ENCODE results near the gene TIGD1.

TIGD1 gene

DNA sequence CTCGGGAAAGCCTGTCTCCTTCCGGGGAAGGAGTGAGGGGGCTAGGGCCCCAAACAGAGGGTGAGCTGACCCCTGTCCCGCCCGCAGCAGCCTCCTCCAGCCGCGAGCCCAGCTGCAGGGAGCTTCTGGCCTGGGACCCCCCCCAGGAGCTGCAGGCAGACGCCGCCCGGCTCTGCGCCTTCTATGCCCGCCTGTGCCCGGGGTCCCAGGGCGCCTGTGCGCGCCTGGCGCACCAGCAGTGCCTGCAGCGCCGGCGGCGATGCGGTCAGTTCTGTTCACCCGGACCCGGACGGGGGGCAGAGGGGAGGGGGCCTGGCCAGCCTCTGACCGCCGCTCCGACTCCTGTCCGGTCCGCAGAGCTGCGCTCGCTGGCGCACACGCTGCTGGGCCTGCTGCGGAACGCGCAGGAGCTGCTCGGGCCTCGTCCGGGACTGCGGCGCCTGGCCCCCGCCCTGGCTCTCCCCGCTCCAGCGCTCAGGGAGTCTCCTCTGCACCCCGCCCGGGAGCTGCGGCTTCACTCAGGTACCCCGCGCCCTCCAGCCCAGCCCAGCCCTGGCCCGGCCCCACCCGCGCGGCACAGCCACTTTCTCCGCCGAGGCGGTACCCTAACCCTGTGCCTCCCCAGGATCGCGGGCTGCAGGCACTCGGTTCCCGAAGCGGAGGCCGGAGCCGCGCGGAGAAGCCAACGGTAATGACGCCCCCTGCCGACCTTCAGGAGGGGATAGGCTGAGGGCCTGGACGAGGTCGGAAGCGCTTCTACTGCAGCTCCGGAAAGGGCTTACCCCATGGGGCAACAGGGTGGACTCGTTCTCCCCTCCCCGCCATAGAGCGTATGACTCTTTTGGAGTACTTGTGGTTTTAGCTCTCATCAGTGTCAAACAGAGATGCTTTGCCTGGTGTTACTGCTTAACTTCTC, 26.4 kb downstream of the TIGD1 start:
- DNase-seq (ENCODE audit: low read depth in 2 of 2): peak; percentile 17 to 20

DNA sequence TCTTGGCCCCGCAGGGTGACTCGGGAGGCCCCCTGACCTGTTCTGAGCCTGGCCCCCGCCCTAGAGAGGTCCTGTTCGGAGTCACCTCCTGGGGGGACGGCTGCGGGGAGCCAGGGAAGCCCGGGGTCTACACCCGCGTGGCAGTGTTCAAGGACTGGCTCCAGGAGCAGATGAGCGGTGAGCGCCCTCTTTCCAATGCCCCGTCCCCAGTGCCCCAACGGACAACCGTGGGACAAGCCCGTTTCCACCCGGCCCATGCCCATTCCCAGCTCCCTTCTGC, 27.0 kb downstream of the TIGD1 start:
- DNase-seq (ENCODE audit: low read depth in 2 of 2): no peak

DNA sequence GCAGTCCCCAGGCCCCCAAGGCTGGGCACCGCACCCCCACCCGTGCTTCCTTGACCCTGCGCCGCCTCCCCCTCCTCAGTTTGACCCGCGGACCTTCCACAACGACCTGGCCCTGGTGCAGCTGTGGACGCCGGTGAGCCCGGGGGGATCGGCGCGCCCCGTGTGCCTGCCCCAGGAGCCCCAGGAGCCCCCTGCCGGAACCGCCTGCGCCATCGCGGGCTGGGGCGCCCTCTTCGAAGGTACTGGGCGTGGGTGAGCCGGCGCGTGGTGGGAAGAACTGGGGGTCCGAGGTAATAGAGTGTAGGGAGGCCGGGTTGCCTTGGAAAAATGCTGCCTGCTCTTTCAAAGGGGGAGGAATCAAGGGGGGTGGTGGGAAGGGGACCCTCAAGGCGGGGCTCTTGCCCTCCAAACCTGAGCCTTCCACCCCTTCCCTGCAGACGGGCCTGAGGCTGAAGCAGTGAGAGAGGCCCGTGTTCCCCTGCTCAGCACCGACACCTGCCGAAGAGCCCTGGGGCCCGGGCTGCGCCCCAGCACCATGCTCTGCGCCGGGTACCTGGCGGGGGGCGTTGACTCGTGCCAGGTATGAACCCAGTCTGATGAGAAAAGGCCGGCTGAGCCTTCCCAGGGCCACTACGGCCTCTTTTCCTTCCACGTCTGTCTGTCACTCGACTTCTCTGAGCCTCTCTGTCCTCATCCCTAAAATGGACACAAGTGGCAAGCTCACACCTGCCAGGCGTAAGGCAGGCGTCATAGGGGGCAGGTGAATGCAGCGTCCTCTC, 27.5 kb downstream of the TIGD1 start:
- DNase-seq (ENCODE audit: low read depth in 2 of 2): no peak

DNA sequence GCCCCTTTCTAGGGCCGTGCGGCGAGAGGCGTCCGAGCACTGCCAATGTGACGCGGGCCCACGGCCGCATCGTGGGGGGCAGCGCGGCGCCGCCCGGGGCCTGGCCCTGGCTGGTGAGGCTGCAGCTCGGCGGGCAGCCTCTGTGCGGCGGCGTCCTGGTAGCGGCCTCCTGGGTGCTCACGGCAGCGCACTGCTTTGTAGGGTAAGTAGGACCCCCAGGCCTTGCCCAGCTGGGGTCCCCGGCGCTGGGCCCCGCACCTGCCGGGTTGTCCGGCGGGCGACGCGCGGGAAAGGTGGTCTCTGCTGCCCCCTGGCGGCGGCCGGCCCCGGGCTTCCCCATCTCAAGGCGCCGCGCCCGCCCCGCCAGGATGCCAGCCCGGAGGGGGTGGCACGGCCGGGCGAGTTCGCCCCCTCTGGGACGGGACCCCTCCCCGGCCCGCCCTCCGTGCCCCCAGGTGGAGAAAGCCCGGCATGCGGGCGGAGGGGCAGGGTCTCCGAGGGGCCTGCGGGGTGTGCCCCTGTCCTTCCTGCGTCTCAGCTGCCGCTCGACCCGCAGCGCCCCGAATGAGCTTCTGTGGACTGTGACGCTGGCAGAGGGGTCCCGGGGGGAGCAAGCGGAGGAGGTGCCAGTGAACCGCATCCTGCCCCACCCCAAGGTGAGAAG, 28.3 kb downstream of the TIGD1 start:
- peak; percentile 40 to 42 for DNase-seq (ENCODE audit: low read depth in 2 of 2)

DNA sequence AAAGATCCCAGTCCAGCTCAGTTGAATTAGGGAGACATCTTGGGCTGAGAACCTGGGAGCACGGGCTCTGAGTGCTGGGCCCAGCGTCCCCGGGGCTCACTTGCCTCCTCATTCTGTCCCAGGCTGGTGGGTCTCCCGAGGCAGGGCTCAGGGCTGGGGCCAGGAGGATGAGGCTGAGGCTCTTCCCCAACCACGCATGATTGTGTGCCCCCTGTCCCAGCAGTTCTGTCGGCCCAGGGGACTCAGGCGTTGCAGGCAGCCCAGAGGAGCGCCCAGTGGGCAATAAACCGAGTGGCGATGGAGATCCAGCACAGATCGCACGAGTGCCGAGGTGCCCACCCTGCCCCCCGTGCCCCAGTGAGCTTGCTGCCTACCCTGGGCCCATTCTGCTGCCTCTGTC, 29.3 kb downstream of the TIGD1 start:
- no peak for DNase-seq (ENCODE audit: low read depth in 2 of 2)

DNA sequence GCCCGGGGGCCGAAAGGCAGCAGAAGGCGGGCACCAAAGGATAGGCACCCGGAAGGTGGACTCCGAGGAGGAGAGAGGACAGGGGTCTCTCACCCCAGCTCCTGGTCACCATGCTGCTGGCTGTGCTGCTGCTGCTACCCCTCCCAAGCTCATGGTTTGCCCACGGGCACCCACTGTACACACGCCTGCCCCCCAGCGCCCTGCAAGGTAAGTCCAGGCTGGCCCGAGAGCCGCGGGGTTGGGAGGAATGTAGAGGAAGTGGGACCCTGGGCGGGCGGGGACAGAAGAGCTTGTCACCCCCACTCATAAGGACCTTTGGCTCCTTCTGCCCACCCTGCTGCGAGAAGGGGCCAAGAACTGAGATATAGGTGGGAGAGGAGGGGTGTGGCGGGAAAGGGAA, 29.9 kb downstream of the TIGD1 start:
- no peak for DNase-seq (ENCODE audit: low read depth in 2 of 2)

DNA sequence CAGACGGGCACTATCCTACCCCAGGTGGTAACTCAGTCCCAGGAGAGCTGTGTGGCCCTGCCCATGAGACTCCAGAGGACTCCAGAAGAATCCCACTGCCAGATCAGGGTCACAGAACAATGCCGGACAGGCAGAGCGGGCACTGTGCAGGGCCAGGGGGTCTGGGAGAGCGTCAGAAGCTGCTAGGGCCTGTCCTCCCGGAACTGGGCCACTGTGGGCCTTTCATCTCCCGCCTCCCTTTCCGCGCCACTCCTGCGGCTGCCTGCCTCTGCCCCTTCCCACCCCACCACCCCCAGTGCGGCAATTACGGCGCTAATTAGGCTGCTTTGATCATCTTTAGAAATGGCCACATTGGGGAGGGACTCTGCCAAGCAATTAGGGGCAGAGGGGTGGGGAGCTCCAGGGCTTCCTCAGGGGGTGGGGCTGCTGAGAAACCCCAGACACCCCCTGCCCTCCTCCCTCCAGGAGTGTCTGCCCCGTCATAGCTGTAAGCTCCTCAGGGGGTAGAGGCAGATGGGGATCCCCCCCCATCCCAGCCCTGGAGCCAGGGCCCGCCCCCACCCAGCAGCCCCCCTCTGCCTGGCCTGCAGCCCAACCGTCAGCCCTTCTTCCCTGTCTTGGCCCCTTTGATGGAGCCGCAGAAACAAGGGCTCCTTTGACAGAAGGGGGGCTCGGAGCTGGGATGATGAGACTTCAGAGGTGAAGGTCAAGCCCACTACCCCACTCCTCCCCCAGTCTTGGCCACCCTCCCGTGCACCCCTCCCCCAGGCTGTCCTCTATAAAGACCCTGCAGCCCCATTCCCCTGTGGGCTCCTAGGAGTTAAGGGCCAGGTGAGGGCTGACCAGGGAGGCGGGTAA, 30.5 kb downstream of the TIGD1 start, which contains the start of gene PRSS56:
Gene PRSS56 (plus strand): TSS at position 808 of the 858 bp plus-strand sequence. CDS start 211 bp downstream, outside the sequence.
- DNase-seq (ENCODE audit: low read depth in 2 of 2): no peak

DNA sequence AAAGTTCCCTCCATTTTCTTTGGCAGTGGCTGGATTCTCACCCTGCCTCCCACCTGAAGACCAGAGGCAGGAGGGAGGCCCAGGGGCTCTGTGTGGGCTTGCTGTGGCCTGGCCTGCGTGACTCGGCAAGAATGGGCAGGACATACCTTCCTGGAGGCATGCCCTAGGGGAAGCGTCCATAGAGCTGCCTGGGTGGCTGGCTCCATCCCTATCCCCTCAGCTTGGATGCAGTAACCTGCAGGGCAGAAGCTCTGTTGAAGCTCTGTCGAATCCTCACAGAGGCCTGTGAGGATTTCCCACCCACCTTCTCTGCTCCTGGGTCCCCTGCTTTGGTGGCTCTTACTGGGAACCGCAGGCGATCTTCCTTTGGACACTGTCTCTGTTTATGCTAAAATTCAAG, 31.5 kb downstream of the TIGD1 start:
- no peak for DNase-seq (ENCODE audit: low read depth in 2 of 2)

DNA sequence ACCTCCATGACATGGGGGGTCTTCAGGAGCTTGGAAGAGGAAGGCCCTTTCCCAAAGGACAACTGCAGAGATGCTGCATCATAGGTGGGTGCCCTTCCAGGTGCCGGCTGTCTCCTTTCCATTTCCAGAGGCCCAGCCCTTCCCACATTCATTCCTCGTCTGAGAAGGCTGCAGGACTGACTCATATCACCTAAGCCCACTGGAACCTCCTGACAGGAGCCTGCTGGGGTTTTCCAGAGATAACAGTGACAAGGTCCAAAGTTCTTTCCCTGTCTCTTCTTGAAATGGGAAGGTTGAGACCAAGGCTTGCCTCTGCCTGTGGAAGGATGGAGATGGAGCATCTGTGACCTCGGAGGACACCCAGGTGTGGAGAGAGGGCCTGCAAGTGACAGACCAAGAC, 33.8 kb downstream of the TIGD1 start:
- no peak for DNase-seq (ENCODE audit: low read depth in 2 of 2)

DNA sequence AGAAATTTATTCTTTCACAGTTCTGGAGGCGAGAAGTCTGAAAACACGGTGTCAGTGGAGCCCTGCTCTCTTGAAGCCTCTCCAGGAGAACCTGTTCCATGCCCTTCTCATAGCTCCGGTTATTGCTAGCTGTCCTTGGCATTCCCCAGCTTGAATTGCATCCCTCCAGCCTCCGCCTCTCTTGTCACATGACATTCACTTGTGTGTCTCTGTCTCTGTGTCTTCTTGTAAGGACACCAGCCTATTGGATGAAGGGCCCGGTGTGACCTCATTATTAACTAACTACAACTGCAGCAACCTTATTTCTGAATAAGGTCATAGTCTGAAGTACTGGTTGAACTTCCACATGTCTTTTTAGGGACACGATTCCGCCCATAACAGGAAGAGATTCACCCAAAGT, 34.7 kb downstream of the TIGD1 start:
- DNase-seq (ENCODE audit: low read depth in 2 of 2): no peak

DNA sequence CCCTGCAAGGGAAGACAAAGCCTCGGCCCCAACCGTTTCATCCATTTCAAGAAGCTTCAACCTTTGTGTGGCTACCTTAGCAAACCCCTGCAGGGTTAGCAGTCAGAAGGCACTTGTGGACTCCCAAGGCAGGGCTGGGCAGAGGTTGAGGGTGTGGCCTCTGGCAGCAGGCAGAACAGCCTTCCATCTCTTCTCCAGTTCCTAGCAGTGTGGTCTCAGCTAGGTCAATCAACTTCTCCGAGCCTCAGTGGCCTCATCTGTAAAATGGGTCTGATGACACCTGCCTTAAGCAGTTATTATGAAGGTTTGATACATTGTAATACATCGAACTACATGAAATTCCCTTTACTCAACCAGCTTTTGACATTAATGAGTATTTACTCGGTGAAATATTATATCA, 37.0 kb downstream of the TIGD1 start:
- no peak for DNase-seq (ENCODE audit: low read depth in 2 of 2)

DNA sequence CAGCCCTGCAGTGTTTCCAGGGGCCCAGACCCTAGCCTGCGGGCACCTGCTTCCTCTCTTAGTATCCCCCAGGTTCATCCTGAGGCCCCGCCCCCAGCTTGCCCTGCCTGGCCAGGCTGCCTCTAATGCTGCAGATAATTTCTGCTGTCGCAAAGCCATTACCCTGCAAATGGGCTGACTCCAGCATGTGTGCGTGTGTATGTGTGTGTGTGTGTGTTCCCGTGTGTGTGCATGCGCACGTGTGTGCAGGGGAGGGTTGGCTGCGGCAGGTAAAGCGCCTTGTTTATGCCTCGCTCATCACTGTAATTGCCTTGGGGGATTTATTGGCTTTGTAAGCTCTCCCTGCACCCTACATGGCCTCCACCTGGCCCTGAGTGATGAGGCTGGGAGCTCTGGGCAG, 37.8 kb downstream of the TIGD1 start:
- DNase-seq (ENCODE audit: low read depth in 2 of 2): no peak

DNA sequence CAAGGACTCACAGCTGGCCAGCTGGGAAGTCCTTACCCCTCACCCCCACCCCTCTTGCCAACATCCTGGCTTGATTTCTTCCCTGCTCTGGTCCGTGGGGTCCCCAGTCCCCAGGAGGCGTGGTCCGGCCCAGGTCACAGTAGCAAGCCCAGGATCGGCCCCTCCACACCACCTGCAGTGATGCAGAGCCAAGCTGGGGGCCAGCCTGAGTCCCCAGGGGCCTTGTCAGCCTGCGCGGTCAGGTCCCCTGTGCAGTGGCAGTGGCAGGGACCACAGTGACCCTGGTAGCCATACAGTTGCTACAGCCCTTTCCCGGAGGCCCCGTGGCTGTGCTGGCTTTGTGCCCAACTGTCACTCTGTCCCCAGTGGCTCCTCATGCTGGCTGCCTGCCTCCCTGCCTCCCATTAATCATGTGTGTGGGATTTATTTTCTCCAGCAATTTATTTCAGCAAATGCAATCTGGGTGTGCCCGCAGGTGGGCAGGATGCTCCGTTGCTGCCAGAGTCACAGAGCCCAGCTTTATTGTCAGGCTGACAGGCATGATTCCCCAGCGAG, 38.9 kb downstream of the TIGD1 start:
- no peak for DNase-seq (ENCODE audit: low read depth in 2 of 2)

DNA sequence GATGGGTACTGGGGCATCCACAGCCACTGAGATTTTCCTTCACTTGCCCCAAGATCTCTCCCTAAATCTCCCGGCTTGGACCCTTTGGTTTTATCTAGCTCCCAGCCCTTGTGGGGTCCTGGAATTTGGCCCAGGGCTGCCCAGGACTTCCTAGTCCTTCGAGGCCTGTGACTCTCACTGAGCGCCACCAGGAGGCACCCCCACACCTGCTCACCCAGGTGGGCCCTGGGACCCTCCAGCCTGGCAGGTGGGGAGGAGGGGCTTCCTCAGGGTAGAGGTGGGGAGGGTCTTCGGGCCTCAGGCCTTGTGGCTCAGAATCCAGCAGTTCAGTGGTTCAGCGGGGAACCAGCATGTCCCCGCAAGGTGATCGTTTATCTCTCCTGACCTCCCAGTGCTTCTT, 42.1 kb downstream of the TIGD1 start:
- DNase-seq (ENCODE audit: low read depth in 2 of 2): no peak

DNA sequence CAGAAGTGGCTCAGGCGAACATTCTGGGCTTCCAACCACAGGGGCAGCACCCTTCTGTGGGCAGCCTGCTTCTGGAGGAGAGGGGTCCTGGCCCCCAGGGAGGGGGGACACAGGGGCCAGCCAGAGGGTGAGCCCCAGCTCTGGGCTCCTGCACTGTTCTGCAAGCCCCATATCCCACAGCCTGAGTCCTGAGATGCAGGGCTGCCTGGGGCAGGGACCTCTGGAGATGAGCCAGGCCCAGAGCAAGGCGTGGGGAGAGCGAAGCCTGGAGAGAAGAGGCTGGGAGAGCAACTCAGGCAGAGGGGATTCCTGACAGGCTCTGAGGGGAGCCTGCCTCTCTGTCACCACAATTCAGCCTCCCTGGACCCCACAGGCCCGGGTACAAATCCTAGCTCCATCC, 43.6 kb downstream of the TIGD1 start:
- no peak for DNase-seq (ENCODE audit: low read depth in 2 of 2)

DNA sequence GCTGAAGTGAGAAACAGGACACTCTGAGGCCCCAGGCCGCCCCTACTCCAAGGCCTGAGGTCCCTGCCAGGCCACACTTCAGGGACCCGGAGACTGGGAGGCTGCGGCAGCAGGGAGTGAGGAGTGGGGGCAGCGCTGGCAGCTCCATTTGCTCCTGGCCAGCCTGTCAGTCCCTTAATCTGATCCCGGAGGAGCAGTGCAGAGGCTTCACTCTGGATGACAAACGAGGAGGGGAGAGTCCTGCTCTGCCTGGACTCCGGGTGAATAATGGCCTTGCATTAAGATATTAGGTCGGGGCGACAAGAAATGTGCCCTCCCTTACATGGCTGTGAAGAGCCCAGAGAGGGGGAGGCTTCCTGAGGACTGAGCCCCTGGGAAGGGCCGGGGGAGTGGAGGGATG, 44.5 kb downstream of the TIGD1 start:
- DNase-seq (ENCODE audit: low read depth in 2 of 2): no peak

DNA sequence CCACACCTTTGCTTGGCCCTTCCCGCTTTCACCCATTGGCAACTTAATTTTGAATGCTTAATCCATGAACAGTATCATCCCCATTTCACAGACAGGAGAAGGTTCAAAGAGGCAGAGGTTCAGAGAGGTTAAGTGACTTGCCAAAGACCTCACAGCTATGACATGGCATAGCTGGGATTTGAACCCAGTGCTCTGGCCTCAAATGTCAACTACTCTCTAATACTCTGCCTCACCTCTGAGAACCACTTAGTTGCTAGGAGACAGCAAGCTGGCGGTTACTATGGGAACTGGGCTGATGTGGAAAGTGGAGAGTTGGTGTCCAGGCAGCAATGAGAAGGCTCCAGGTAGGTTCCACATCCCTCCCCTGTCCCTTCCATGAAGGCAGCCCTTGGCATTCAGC, 45.9 kb downstream of the TIGD1 start:
- DNase-seq (ENCODE audit: low read depth in 2 of 2): no peak

DNA sequence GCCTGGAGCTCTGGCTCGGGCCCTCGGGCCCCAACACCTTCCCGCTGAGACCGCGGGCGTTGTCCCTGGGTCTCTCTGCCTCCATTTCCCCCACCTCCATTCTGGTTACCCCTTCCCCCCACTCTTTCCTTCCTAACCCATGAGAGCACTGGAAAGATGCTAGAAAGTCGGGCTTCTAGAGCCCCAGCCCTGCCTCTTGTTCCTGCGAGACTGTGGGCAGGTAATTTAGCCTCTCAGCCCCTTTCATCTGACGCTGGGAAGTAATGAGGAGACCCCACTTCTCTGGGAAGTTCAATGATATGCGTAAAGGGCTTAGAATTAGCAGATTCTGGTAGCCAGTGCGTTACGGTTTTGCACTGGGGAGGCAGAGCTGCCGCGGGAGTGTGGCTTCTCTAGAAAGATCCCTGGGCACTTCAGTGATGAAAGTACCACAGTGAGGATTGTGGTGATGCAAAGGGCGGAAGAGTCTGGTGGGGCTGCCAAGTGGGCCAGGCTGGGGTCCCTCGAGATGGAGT, 46.5 kb downstream of the TIGD1 start:
- no peak for DNase-seq (ENCODE audit: low read depth in 2 of 2)

DNA sequence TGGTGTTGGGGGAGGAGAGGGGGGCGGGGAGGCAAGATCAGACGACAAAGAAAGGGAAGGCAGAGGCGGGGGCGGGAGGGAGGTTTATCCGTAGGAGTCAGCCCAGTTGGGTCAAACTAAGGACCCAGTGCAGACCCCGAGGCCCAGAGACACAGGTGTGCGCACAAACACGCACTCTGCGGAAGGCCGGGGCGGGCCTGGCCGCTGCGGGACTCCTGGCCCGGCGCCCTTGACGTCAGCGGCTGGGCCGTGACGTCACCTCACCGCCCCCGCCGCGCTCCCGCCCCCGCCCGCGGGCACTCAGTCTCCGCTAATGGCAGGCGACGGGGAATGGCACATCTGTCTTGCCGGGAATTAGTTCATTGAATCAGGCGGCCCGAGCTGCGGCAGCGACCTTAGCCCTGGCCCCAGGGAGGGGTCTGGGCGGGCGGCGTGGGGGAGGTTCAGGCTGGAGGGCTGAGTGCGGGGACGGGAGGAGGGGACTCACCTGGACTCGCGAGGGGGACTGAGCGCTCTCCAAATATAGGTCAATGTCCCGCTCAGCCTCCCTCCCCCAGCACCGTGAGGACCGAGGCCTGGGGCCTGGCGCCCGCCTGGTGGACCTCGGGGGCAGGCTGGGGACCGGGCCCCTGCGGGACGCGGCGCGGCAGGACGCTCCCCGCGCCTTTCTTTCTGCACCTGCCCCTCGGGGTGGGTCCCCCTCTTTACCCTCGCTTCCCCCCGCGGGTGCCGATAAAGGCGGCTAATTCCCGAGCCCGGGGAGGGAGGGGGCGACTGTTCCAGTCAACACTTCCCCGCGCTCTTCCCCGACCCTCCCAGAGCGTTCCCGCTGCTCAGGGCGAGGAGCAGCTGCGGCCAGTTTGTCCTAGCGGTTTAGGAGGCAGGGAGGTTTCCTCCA, 47.2 kb downstream of the TIGD1 start:
- DNase-seq (ENCODE audit: low read depth in 2 of 2): peak; percentile 14 to 19

DNA sequence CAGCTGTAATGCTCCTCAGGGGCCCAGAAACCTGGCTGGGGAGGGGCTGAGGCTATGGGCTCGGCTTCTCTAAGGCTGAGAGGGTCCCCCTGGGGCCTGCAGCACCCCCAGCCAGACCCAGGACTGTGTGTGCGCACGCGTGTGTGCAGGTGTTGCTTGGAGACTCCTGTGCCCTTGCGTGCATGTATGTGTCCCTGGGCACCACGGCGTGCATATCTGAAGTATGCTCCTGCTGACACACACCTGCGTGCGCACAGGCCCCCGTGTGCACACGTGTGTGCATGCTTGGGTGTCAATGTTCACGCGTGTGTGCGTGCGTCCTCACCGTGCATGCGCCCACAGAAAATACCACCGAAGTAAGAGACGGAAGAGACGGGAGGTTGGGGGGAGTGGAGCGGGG, 47.8 kb downstream of the TIGD1 start:
- no peak for DNase-seq (ENCODE audit: low read depth in 2 of 2)
